Measurements from ENCODE around the gene SULF2. TPM values are rescaled to one million over a fixed set of nuclear protein-coding genes. Genes with fewer than 3 reads are reported as not detected.

The SULF2 gene
- polyA plus RNA-seq, 4 donors, result 10.3 to 40.9 (median 22.4) TPM

DNA sequence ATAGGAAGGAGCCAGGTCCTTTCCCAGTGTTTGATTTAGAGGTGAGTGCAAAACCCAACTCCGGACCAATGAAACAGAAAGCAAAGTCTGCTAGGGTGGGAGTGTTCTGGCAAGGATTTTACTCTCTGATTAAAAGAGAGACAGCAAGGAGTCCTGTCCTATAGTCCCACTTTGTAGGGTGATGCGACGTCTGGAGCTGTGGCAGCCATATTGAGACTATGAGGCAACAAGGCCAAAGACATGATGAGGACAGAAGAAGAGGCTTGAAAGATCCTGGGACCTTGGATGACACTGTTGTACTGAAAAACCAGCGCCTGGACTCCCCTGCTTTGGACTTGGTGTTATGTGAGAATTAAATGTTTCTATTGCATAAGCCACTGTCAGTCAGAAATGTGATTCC, 8.1 kb downstream of the SULF2 start:
- DNase-seq, result no peak
- Histone ChIP-seq H3K4me3 (ENCODE audit: low read depth in 1 of 3, low read length in 3 of 3) (no peak overlapping the region), H3K27me3 (ENCODE audit: control insufficient read depth in 3 of 3, insufficient read depth in 3 of 3, low read length in 3 of 3) (no peaks in the 10 kb centered on the region), H3K36me3 (ENCODE audit: control insufficient read depth in 3 of 3, insufficient read depth in 2 of 3, low read depth in 1 of 3, low read length in 3 of 3) (peaks cover 0 to 4% (median 0%) of the 10 kb centered on the region in 3 donors), H3K9me3 (ENCODE audit: control insufficient read depth in 2 of 2, insufficient read depth in 1 of 2, low read depth in 1 of 2, low read length in 1 of 2) (peaks cover 0 to 10% of the 10 kb centered on the region in 2 donors), H3K4me1 (ENCODE audit: control insufficient read depth in 3 of 3, insufficient read depth in 2 of 3, low read depth in 1 of 3, low read length in 2 of 3) (peaks cover 0 to 27% (median 0%) of the 10 kb centered on the region in 3 donors), H3K27ac (ENCODE audit: low read depth in 1 of 3, low read length in 2 of 3) (no peak overlapping the region)
- whole genome bisulfite sequencing, 3 donors, result 83 to 89% (median 86%) methylated on average over 4 of the region's 4 CpGs
- FAIRE-seq, result no peak

DNA sequence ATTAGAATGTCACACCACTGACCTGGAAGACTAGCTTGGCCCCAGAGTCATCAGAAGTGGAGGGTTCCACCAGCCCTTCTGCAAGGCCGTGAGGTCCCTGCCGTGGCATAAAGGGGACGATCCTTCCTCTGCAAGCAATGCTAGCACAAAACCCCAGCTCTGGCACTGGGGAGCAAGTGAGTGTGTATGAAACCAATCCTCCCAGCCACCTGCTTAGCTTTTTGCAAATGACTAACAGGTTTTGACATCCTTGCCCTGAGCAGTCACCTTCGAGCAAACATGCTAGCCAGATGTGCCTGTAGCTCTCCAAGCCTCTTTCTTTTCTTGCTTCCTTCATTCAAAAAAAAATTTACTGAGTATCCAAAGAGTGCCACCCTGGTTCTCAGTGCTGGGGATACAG, 8.6 kb downstream of the SULF2 start:
- Histone ChIP-seq H3K9me3 (ENCODE audit: control insufficient read depth in 2 of 2, insufficient read depth in 1 of 2, low read depth in 1 of 2, low read length in 1 of 2) (peaks cover 0 to 10% of the 10 kb centered on the region in 2 donors), H3K4me3 (ENCODE audit: low read depth in 1 of 3, low read length in 3 of 3) (no peak overlapping the region), H3K27ac (ENCODE audit: low read depth in 1 of 3, low read length in 2 of 3) (no peak overlapping the region), H3K36me3 (ENCODE audit: control insufficient read depth in 3 of 3, insufficient read depth in 2 of 3, low read depth in 1 of 3, low read length in 3 of 3) (peaks cover 0 to 6% (median 0%) of the 10 kb centered on the region in 3 donors), H3K27me3 (ENCODE audit: control insufficient read depth in 3 of 3, insufficient read depth in 3 of 3, low read length in 3 of 3) (no peaks in the 10 kb centered on the region), H3K4me1 (ENCODE audit: control insufficient read depth in 3 of 3, insufficient read depth in 2 of 3, low read depth in 1 of 3, low read length in 2 of 3) (peaks cover 0 to 27% (median 0%) of the 10 kb centered on the region in 3 donors)
- WGBS, 3 donors, result 74 to 86% (median 84%) methylated on average over 4 of the region's 4 CpGs
- DNase-seq, result no peak
- no peak for FAIRE-seq

DNA sequence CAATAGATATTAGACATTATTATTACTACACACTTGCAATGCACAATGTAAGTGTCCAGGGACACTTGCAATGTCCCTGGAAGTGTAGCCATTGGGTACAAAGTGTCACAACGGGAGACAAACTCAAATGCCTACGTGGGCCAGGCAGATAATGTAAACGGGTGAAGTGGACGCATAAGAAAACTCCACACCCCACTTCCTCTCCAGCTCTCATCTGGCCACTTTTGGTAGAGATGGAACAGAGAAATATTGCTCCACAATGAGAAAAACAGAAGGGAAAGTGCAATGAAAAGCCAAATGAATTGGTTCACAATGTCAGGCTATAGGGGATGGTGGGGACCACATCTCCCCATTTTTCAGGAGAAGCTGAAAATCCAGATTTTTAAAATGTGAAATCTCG, 9.4 kb downstream of the SULF2 start:
- Histone ChIP-seq H3K4me1 (ENCODE audit: control insufficient read depth in 3 of 3, insufficient read depth in 2 of 3, low read depth in 1 of 3, low read length in 2 of 3) (peaks cover 0 to 27% (median 0%) of the 10 kb centered on the region in 3 donors), H3K27me3 (ENCODE audit: control insufficient read depth in 3 of 3, insufficient read depth in 3 of 3, low read length in 3 of 3) (no peaks in the 10 kb centered on the region), H3K9me3 (ENCODE audit: control insufficient read depth in 2 of 2, insufficient read depth in 1 of 2, low read depth in 1 of 2, low read length in 1 of 2) (peaks cover 0 to 12% of the 10 kb centered on the region in 2 donors), H3K27ac (ENCODE audit: low read depth in 1 of 3, low read length in 2 of 3) (no peak overlapping the region), H3K4me3 (ENCODE audit: low read depth in 1 of 3, low read length in 3 of 3) (no peak overlapping the region), H3K36me3 (ENCODE audit: control insufficient read depth in 3 of 3, insufficient read depth in 2 of 3, low read depth in 1 of 3, low read length in 3 of 3) (peaks cover 0 to 9% (median 0%) of the 10 kb centered on the region in 3 donors)
- DNase-seq (no peak), FAIRE-seq (no peak)
- 78 to 92% (median 85%) methylated on average over 5 of the region's 5 CpGs for WGBS, 3 donors

DNA sequence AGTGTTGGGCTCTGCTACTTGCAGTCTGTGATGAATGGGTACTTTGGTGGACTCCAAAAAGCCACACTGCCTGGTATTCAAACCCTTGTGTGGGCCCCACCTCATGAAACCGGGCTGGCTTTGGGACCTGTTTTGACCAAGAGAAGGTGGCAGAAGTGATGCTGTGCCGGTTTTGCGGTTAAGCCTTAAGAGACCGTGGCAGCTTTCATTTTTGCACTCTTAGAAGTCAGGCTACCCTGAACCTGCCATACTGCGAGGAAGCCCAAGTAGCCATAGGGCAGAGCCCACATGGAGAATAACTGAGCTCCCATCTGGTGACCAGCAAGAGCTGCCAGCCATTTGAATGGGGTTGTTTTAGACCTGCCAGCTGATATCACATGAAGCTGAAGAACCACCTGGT, 10.2 kb downstream of the SULF2 start:
- peaks cover 0 to 18% of the 10 kb centered on the region in 2 donors for H3K9me3 ChIP-seq (ENCODE audit: control insufficient read depth in 2 of 2, insufficient read depth in 1 of 2, low read depth in 1 of 2, low read length in 1 of 2)
- no peaks in the 10 kb centered on the region for H3K27me3 ChIP-seq (ENCODE audit: control insufficient read depth in 3 of 3, insufficient read depth in 3 of 3, low read length in 3 of 3)
- peaks cover 0 to 27% (median 0%) of the 10 kb centered on the region in 3 donors for H3K4me1 ChIP-seq (ENCODE audit: control insufficient read depth in 3 of 3, insufficient read depth in 2 of 3, low read depth in 1 of 3, low read length in 2 of 3)
- H3K4me3 ChIP-seq (ENCODE audit: low read depth in 1 of 3, low read length in 3 of 3), result no peak overlapping the region
- H3K27ac ChIP-seq (ENCODE audit: low read depth in 1 of 3, low read length in 2 of 3), result peak overlapping the region in 1 of 3 donors; percentile 87
- WGBS, 3 donors, result 92 to 95% (median 93%) methylated on average over 5 of the region's 5 CpGs
- H3K36me3 ChIP-seq (ENCODE audit: control insufficient read depth in 3 of 3, insufficient read depth in 2 of 3, low read depth in 1 of 3, low read length in 3 of 3), result peaks cover 0 to 13% (median 0%) of the 10 kb centered on the region in 3 donors
- DNase-seq (no peak), FAIRE-seq (no peak)

DNA sequence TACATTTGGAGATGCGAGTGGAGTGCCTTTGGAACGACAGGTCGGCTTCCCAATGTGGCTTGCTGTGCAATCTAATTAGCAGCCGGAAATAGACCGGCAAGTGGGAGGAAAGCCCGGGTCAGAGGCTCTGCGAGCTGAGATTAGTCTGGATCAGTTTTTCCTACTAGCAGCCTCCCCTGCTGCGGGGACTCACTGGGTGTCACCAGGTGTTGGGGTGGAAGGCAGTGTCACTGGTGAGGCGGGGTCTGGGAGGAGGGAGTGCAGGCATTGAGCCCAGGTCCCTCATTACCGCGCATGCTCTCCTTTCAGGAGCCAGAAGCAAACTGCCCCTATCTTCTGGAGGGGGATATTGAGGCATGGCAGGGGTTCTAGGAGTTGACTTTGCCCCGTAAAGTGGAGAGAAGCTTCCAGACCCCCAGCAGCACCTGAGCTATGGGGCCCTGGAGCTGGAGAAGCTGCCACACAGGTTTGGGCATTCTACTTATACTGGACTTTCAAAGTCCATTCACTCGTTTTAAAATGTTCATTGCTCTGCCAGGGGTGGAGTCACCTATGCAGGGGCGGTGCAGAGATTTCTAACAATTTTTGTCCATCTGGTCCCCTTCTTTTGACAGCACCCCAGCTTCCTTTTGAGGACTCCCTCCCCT, 11.0 kb downstream of the SULF2 start:
- Histone ChIP-seq H3K27me3 (ENCODE audit: control insufficient read depth in 3 of 3, insufficient read depth in 3 of 3, low read length in 3 of 3) (no peaks in the 10 kb centered on the region), H3K4me1 (ENCODE audit: control insufficient read depth in 3 of 3, insufficient read depth in 2 of 3, low read depth in 1 of 3, low read length in 2 of 3) (peaks cover 0 to 27% (median 0%) of the 10 kb centered on the region in 3 donors), H3K36me3 (ENCODE audit: control insufficient read depth in 3 of 3, insufficient read depth in 2 of 3, low read depth in 1 of 3, low read length in 3 of 3) (peaks cover 0 to 16% (median 0%) of the 10 kb centered on the region in 3 donors), H3K4me3 (ENCODE audit: low read depth in 1 of 3, low read length in 3 of 3) (peak overlapping the region in 2 of 3 donors; percentile 2 to 35), H3K9me3 (ENCODE audit: control insufficient read depth in 2 of 2, insufficient read depth in 1 of 2, low read depth in 1 of 2, low read length in 1 of 2) (peaks cover 0 to 18% of the 10 kb centered on the region in 2 donors), H3K27ac (ENCODE audit: low read depth in 1 of 3, low read length in 2 of 3) (peak overlapping the region; percentile 18 to 92 (median 87))
- DNase-seq (peak; percentile 71 to 78), FAIRE-seq (no peak)
- 10 to 53% (median 31%) methylated on average over 14 of the region's 14 CpGs for WGBS, 3 donors

DNA sequence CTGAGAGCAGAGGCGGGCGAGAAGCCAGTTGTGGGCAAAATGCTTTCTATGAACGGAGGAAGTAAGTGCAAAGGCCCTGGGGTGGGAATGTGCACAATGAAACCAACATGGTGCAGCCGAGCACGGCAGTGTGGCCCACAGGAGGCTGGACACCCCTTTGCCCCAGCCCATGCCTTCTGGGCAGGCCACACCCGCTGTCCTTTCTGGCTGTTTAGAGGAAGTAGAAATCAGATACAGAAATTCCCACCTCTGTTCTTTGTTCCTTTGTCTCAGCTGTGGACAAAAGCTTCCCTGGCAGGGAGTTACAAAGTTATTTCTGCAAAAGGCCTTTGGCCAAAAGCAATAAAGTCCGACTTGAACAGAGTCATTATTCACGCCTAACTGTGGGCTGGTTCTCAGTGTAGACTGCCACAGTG, 11.9 kb downstream of the SULF2 start:
- FAIRE-seq, result no peak
- Histone ChIP-seq H3K27ac (ENCODE audit: low read depth in 1 of 3, low read length in 2 of 3) (peak overlapping the region; percentile 32 to 92 (median 87)), H3K9me3 (ENCODE audit: control insufficient read depth in 2 of 2, insufficient read depth in 1 of 2, low read depth in 1 of 2, low read length in 1 of 2) (peaks cover 0 to 18% of the 10 kb centered on the region in 2 donors), H3K27me3 (ENCODE audit: control insufficient read depth in 3 of 3, insufficient read depth in 3 of 3, low read length in 3 of 3) (no peaks in the 10 kb centered on the region), H3K4me1 (ENCODE audit: control insufficient read depth in 3 of 3, insufficient read depth in 2 of 3, low read depth in 1 of 3, low read length in 2 of 3) (peaks cover 0 to 27% (median 0%) of the 10 kb centered on the region in 3 donors), H3K36me3 (ENCODE audit: control insufficient read depth in 3 of 3, insufficient read depth in 2 of 3, low read depth in 1 of 3, low read length in 3 of 3) (peaks cover 0 to 16% (median 0%) of the 10 kb centered on the region in 3 donors), H3K4me3 (ENCODE audit: low read depth in 1 of 3, low read length in 3 of 3) (peak overlapping the region in 1 of 3 donors; percentile 35)
- DNase-seq, result peak; percentile 81 to 89
- WGBS, 3 donors, result 21 to 45% (median 31%) methylated on average over 8 of the region's 8 CpGs

DNA sequence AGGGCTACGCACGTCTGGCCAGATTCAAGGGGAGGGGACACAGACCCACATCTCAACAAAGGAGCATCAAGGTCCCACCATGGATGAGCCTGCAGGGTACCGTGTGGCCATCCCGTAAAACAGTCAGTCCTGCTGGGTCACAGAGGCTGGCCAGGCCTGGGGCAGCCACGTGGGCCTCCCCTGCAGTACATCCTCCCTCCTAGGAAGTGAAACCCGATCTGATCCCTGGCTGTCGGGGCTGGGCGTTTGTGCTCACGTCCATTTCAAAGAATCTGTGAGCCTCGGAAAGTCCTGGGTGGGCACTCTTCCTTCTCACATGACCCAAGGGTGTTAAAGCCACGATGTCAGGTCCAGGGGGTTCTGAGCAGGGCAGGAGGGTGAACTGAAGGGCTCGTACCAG, 14.3 kb downstream of the SULF2 start:
- no peak for FAIRE-seq

DNA sequence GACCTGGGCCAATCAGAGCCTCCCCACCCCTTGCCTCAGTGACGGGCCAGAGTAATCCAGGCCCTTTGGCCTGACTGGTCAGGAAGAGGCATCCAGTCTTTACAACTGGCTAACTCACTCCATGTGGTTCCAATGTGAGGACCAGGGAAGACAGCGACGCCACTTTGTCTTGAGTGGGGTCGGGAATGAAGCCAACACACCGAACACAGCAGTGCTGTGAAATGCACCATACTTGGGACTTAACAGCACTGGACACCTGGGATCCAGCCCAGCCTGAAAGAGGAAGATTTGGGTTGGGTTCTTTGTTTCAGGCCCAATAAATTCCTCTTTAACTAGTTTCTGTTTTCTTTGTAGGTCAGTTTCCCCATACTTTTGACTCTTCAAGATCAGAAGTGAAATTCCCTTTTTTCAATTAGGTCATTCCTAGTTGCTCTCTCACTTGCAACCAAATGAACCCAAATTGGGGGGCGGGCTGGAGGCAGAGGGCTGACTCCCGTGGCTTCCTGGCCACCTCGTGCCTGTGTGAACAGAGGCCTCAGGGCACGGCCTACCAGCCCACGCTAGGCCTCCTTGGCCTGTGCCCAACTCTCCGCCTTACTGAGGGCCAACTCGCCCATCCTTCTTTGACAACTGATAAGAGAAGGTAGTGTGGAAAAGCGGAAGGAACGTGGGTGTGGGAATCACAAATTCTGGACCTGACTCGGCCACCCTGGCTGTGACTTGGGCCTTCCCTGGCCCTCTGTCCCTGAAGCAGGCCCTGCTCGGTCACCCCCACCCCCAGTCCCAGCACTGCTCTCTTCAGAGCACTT, 17.1 kb downstream of the SULF2 start:
- H3K4me3 ChIP-seq (ENCODE audit: low read depth in 1 of 3, low read length in 3 of 3), result no peak overlapping the region
- H3K27me3 ChIP-seq (ENCODE audit: control insufficient read depth in 3 of 3, insufficient read depth in 3 of 3, low read length in 3 of 3), result no peaks in the 10 kb centered on the region
- peak overlapping the region in 2 of 3 donors; percentile 47 to 58 for H3K27ac ChIP-seq (ENCODE audit: low read depth in 1 of 3, low read length in 2 of 3)
- peaks cover 0 to 6% (median 0%) of the 10 kb centered on the region in 3 donors for H3K4me1 ChIP-seq (ENCODE audit: control insufficient read depth in 3 of 3, insufficient read depth in 2 of 3, low read depth in 1 of 3, low read length in 2 of 3)
- H3K36me3 ChIP-seq (ENCODE audit: control insufficient read depth in 3 of 3, insufficient read depth in 2 of 3, low read depth in 1 of 3, low read length in 3 of 3), result peaks cover 0 to 18% (median 0%) of the 10 kb centered on the region in 3 donors
- DNase-seq (peak; percentile 37 to 42), FAIRE-seq (no peak)
- WGBS, 3 donors, result 43 to 61% (median 47%) methylated on average over 16 of the region's 16 CpGs
- peaks cover 0 to 8% of the 10 kb centered on the region in 2 donors for H3K9me3 ChIP-seq (ENCODE audit: control insufficient read depth in 2 of 2, insufficient read depth in 1 of 2, low read depth in 1 of 2, low read length in 1 of 2)

More for the DNA sequence above, 14.3 kb downstream of the SULF2 start:
- H3K27ac ChIP-seq (ENCODE audit: low read depth in 1 of 3, low read length in 2 of 3), result no peak overlapping the region
- no peaks in the 10 kb centered on the region for H3K27me3 ChIP-seq (ENCODE audit: control insufficient read depth in 3 of 3, insufficient read depth in 3 of 3, low read length in 3 of 3)
- H3K4me1 ChIP-seq (ENCODE audit: control insufficient read depth in 3 of 3, insufficient read depth in 2 of 3, low read depth in 1 of 3, low read length in 2 of 3), result peaks cover 0 to 21% (median 0%) of the 10 kb centered on the region in 3 donors
- WGBS, 3 donors, result 78 to 92% (median 85%) methylated on average over 12 of the region's 12 CpGs
- no peak for DNase-seq
- no peak overlapping the region for H3K4me3 ChIP-seq (ENCODE audit: low read depth in 1 of 3, low read length in 3 of 3)
- H3K9me3 ChIP-seq (ENCODE audit: control insufficient read depth in 2 of 2, insufficient read depth in 1 of 2, low read depth in 1 of 2, low read length in 1 of 2), result peaks cover 0 to 12% of the 10 kb centered on the region in 2 donors
- peaks cover 0 to 14% (median 0%) of the 10 kb centered on the region in 3 donors for H3K36me3 ChIP-seq (ENCODE audit: control insufficient read depth in 3 of 3, insufficient read depth in 2 of 3, low read depth in 1 of 3, low read length in 3 of 3)
